DMS153 treated with DMSO at 0.1 percent for 48 hours (cell line): ENCODE results near the gene ZNF474.

Experiments
- DNase-seq: peaks from one replicate; lab custom pipeline; 2025; ENCODE audit not compliant: unreplicated experiment; lab: John Stamatoyannopoulos, UW

ZNF474 gene

GRCh38 chr5:122153230-122153629 is 23.9 kb downstream of the ZNF474 start:
- no peak for DNase-seq

GRCh38 chr5:122153774-122154173 is 24.4 kb downstream of the ZNF474 start:
- no peak for DNase-seq

- no peak for DNase-seq
These were observed 25.1 kb downstream of the ZNF474 start for GRCh38 chr5:122154491-122154890.

GRCh38 chr5:122154910-122155309 is 25.6 kb downstream of the ZNF474 start:
- no peak for DNase-seq

- DNase-seq = no peak
These were observed 26.2 kb downstream of the ZNF474 start for GRCh38 chr5:122155546-122155945.

GRCh38 chr5:122156724-122157325 is 27.5 kb downstream of the ZNF474 start:
- DNase-seq = no peak

GRCh38 chr5:122162100-122162638 is 32.8 kb downstream of the ZNF474 start:
- DNase-seq = no peak

- DNase-seq = no peak
These were observed 34.0 kb downstream of the ZNF474 start for GRCh38 chr5:122163121-122164069.

- DNase-seq = no peak
These were observed 34.7 kb downstream of the ZNF474 start for GRCh38 chr5:122164070-122164435.

- no peak for DNase-seq
These were observed 35.6 kb downstream of the ZNF474 start for GRCh38 chr5:122164831-122165558.

GRCh38 chr5:122165559-122166078 is 36.3 kb downstream of the ZNF474 start:
- no peak for DNase-seq

GRCh38 chr5:122169350-122170103 is 40.2 kb downstream of the ZNF474 start:
- DNase-seq = no peak

- DNase-seq = no peak
These were observed 41.3 kb downstream of the ZNF474 start for GRCh38 chr5:122170620-122171019.

GRCh38 chr5:122172207-122172606 is 42.9 kb downstream of the ZNF474 start:
- DNase-seq = no peak

- no peak for DNase-seq
These were observed 44.4 kb downstream of the ZNF474 start for GRCh38 chr5:122173474-122174415.

- no peak for DNase-seq
These were observed 45.7 kb downstream of the ZNF474 start for GRCh38 chr5:122175091-122175490.

GRCh38 chr5:122175852-122176251 is 46.5 kb downstream of the ZNF474 start:
- no peak for DNase-seq

GRCh38 chr5:122177161-122177560 is 47.8 kb downstream of the ZNF474 start:
- DNase-seq = no peak

GRCh38 chr5:122179701-122180100 is 50.4 kb downstream of the ZNF474 start:
- no peak for DNase-seq
